ENCODE data around the gene RPL10A.

Gene RPL10A

GRCh38 chr6:35449287-35449881 is 18.8 kb upstream of the RPL10A start:
- peak; percentile 71 to 92 for DNase-seq

- DNase-seq: no peak
Measured at GRCh38 chr6:35451354-35452182, 16.6 kb upstream of the RPL10A start.

- DNase-seq: peak; percentile 88 to 99
Measured at GRCh38 chr6:35452183-35453090, 15.8 kb upstream of the RPL10A start, which contains the start of gene FANCE. FANCE (plus strand) TSS chr6:35452338; CDS start chr6:35452546, 208 bp downstream.

- DNase-seq: no peak
Measured at GRCh38 chr6:35453236-35453635, 15.0 kb upstream of the RPL10A start.

- peak in 1 of 2 donors; percentile 48 for DNase-seq
Measured at GRCh38 chr6:35454391-35455110, 13.7 kb upstream of the RPL10A start.

GRCh38 chr6:35457907-35458306 is 10.3 kb upstream of the RPL10A start:
- no peak for DNase-seq

- no peak for DNase-seq
Measured at GRCh38 chr6:35461270-35461669, 6.9 kb upstream of the RPL10A start.

GRCh38 chr6:35463292-35463691 is 4.9 kb upstream of the RPL10A start:
- DNase-seq: no peak

GRCh38 chr6:35465646-35466045 is 2.6 kb upstream of the RPL10A start:
- DNase-seq: no peak

GRCh38 chr6:35468980-35469750 is 964 bp downstream of the RPL10A start:
- no peak for DNase-seq

- no peak for DNase-seq
Measured at GRCh38 chr6:35469751-35470662, 1.8 kb downstream of the RPL10A start.

- DNase-seq: no peak
Measured at GRCh38 chr6:35470663-35471120, 2.5 kb downstream of the RPL10A start.

GRCh38 chr6:35471836-35472345 is 3.7 kb downstream of the RPL10A start:
- no peak for DNase-seq

- DNase-seq: no peak
Measured at GRCh38 chr6:35473075-35473849, 5.1 kb downstream of the RPL10A start.

GRCh38 chr6:35473850-35474130 is 5.6 kb downstream of the RPL10A start:
- DNase-seq: no peak

GRCh38 chr6:35474131-35474941 is 6.1 kb downstream of the RPL10A start:
- DNase-seq: no peak

- no peak for DNase-seq
Measured at GRCh38 chr6:35474942-35475570, 6.9 kb downstream of the RPL10A start.

- no peak for DNase-seq
Measured at GRCh38 chr6:35475573-35475972, 7.4 kb downstream of the RPL10A start.

All from inflammatory macrophage treated with lipopolysaccharide for 1 hour (primary cell).